IMR-90 (cell line): Measurements from ENCODE around the gene ISG20. TPM values are rescaled to one million over a fixed set of nuclear protein-coding genes. Genes with fewer than 3 reads are reported as not detected.

Experiments used
- ATAC-seq: fragments of 200-7000 bp; cut with Tn5 transposase; 2 replicates; pipeline ENCODE4 v1.9.1; 2020; ENCODE audit warnings: low read depth, mild to moderate bottlenecking, moderate library complexity
- BruUV-seq: library from RNA; stranded (reverse); fragments of 400-500 nt; replicated peaks from 2 replicates; lab custom pipeline; 2021; lab: Mats Ljungman, UMichigan
- CTCF ChIA-PET: fragments of 300-600 bp; formaldehyde crosslinking; extraction: SDS; loops from one replicate; lab custom pipeline; 2021; ENCODE audit warnings: antibody characterized with exemption; lab: Yijun Ruan, JAX
- POLR2A ChIA-PET: fragments of 300-600 bp; sonication (Branson Sonifier 250); formaldehyde crosslinking; loops from one replicate; lab custom pipeline; 2022; ENCODE audit warnings: antibody characterized with exemption; ENCODE audit not compliant: unreplicated experiment; lab: Charles Lee
- DNase-seq: peaks from one replicate; pipeline ENCODE4 v3.0.0; 2013
- H2AFZ ChIP-seq: replicated peaks from 2 replicates; pipeline ENCODE3; 2013; ENCODE audit warnings: low read length, mild to moderate bottlenecking; ENCODE audit not compliant: poor library complexity
- H2AK5ac ChIP-seq: 2 replicates; pipeline ENCODE4 v1.6.1; 2013; ENCODE audit warnings: low read depth, low read length, inconsistent platforms
- H2AK9ac ChIP-seq: replicated peaks from 2 replicates; pipeline ENCODE3; 2013; ENCODE audit warnings: mild to moderate bottlenecking, low read depth, low read length, moderate library complexity; ENCODE audit not compliant: poor library complexity
- H2BK120ac ChIP-seq: 2 replicates; pipeline ENCODE4 v1.6.1; 2013; ENCODE audit warnings: low read depth, low read length, inconsistent platforms
- H2BK15ac ChIP-seq: 3 replicates; pipeline ENCODE4 v1.6.1; 2013; ENCODE audit warnings: low read depth, low read length, inconsistent platforms
- H2BK20ac ChIP-seq: 2 replicates; pipeline ENCODE4 v1.6.1; 2013; ENCODE audit warnings: low read depth, mild to moderate bottlenecking, inconsistent platforms, low read length, moderate library complexity
- H2BK5ac ChIP-seq: 2 replicates; pipeline ENCODE4 v1.6.1; 2013; ENCODE audit warnings: mild to moderate bottlenecking, low read depth, low read length, inconsistent platforms; ENCODE audit not compliant: poor library complexity, severe bottlenecking
- H3K14ac ChIP-seq: replicated peaks from 2 replicates; pipeline ENCODE4 v1.6.1; 2013; ENCODE audit warnings: low read depth, low read length, inconsistent platforms
- H3K18ac ChIP-seq: 2 replicates; pipeline ENCODE4 v1.6.1; 2013; ENCODE audit warnings: low read depth, low read length, control low read depth
- H3K23ac ChIP-seq: 2 replicates; pipeline ENCODE4 v1.6.1; 2013; ENCODE audit warnings: low read depth, low read length, inconsistent platforms
- H3K27ac ChIP-seq: 2 replicates; pipeline ENCODE4 v1.5.1; 2013; ENCODE audit warnings: mild to moderate bottlenecking, control low read depth, low read length; ENCODE audit not compliant: insufficient read depth
- H3K27me3 ChIP-seq: 2 replicates; pipeline ENCODE4 v1.6.1; 2013; ENCODE audit warnings: low read length; ENCODE audit not compliant: control insufficient read depth, insufficient read depth
- H3K36me3 ChIP-seq: 2 replicates; pipeline ENCODE4 v1.6.1; 2013; ENCODE audit warnings: low read length, mixed read lengths; ENCODE audit not compliant: control insufficient read depth, insufficient read depth
- H3K4ac ChIP-seq: 2 replicates; pipeline ENCODE4 v1.6.1; 2013; ENCODE audit warnings: low read depth, low read length, inconsistent platforms
- H3K4me1 ChIP-seq: 2 replicates; pipeline ENCODE4 v1.6.1; 2013; ENCODE audit warnings: low read length, mixed read lengths; ENCODE audit not compliant: control insufficient read depth, insufficient read depth
- H3K4me2 ChIP-seq: 2 replicates; pipeline ENCODE4 v1.6.1; 2013; ENCODE audit warnings: low read depth, mild to moderate bottlenecking, control low read depth, low read length, moderate library complexity
- H3K4me3 ChIP-seq: 2 replicates; pipeline ENCODE4 v1.5.1; 2013; ENCODE audit warnings: low read depth, mild to moderate bottlenecking, control low read depth, low read length, moderate library complexity; ENCODE audit not compliant: insufficient read depth
- H3K56ac ChIP-seq: 2 replicates; pipeline ENCODE4 v1.6.1; 2013; ENCODE audit warnings: low read length, inconsistent platforms; ENCODE audit not compliant: insufficient read depth; ENCODE audit errors: extremely low read depth
- H3K79me1 ChIP-seq, 2 experiments: 2 replicates each; pipeline ENCODE4 v1.6.1; 2013; ENCODE audit warnings: low read length in 2 of 2, inconsistent platforms in 1 of 2, low read depth in 1 of 2
- H3K9ac ChIP-seq: 2 replicates; pipeline ENCODE4 v1.6.1; 2013; ENCODE audit warnings: low read depth, low read length, control low read depth
- H3K9me1 ChIP-seq: 2 replicates; pipeline ENCODE4 v1.6.1; 2013; ENCODE audit warnings: low read length, inconsistent platforms; ENCODE audit not compliant: insufficient read depth
- H3K9me3 ChIP-seq: 2 replicates; pipeline ENCODE4 v1.6.1; 2013; ENCODE audit warnings: low read length; ENCODE audit not compliant: control insufficient read depth, insufficient read depth
- H4K20me1 ChIP-seq: 2 replicates; pipeline ENCODE4 v1.6.1; 2013; ENCODE audit warnings: low read length, inconsistent platforms; ENCODE audit not compliant: insufficient read depth
- H4K5ac ChIP-seq: 2 replicates; pipeline ENCODE4 v1.6.1; 2013; ENCODE audit warnings: mild to moderate bottlenecking, low read depth, low read length, control low read depth
- H4K8ac ChIP-seq, 2 experiments: 2 replicates each; pipeline ENCODE4 v1.6.1; 2013; ENCODE audit warnings: low read depth in 2 of 2, low read length in 2 of 2, control low read depth in 1 of 2, inconsistent platforms in 1 of 2
- H4K91ac ChIP-seq: 2 replicates; pipeline ENCODE4 v1.6.1; 2013; ENCODE audit warnings: low read depth, low read length, inconsistent platforms; ENCODE audit not compliant: insufficient read depth
- FOS ChIP-seq: fragments of 150-350 bp; IDR thresholded peaks from 2 replicates; pipeline ENCODE4 v1.6.1; 2016; ENCODE audit warnings: low read depth, low read length
- NFE2L2 ChIP-seq: fragments of 150-350 bp; IDR thresholded peaks from 2 replicates; pipeline ENCODE4 v1.6.1; 2016; ENCODE audit warnings: low read depth, mild to moderate bottlenecking, low read length
- RCOR1 ChIP-seq: IDR thresholded peaks from 2 replicates; pipeline ENCODE4 v1.6.1; 2012; ENCODE audit warnings: mild to moderate bottlenecking, low read length, improper control_type of control experiment; ENCODE audit not compliant: insufficient replicate concordance
- RFX5 ChIP-seq: IDR thresholded peaks from 2 replicates; pipeline ENCODE4 v1.8.0; 2012; ENCODE audit warnings: low read depth, mild to moderate bottlenecking, low read length, moderate library complexity
- SMC3 ChIP-seq: fragments of 150-350 bp; IDR thresholded peaks from 2 replicates; pipeline ENCODE4 v1.6.1; 2016; ENCODE audit warnings: low read depth, mild to moderate bottlenecking, antibody characterized with exemption, low read length, moderate library complexity
- WGBS, 2 experiments: methylation state at CpG; one replicate each; pipeline versions ENCODE4 v1.1.5 to v1.1.7; 2013; ENCODE audit warnings: missing lambda C conversion rate in 2 of 2; ENCODE audit not compliant: insufficient read length in 1 of 2; ENCODE audit errors: extremely low coverage in 2 of 2; 5-methylcytosine and 5-hydroxymethylcytosine counted together
- dilution Hi-C: fragments of 300-500 bp; cut with HindIII; formaldehyde crosslinking; loops from one replicate; pipeline ENCODE4 v1.14.3; 2018; ENCODE audit warnings: low sequenced_read_pairs; ENCODE audit not compliant: unreplicated experiment
- in situ Hi-C: fragments of 300-500 bp; cut with MboI; formaldehyde crosslinking; loops from 3 replicates; pipeline ENCODE4 v1.14.3; 2019; ENCODE audit warnings: low sequenced_read_pairs, inconsistent platforms, mixed read lengths
- intact Hi-C: fragments of 100-400 bp; cut with micrococcal nuclease; formaldehyde crosslinking; loops from 2 replicates; pipeline ENCODE4 v1.10.0; 2022
- polyA plus RNA-seq, 3 experiments: library from polyadenylated mRNA; depleted of rRNA; stranded (reverse); fragments of >200 nt; gene quantifications; 2 replicates each; pipeline ENCODE4 v1.2.3, GENCODE V29; 2012; ENCODE audit warnings: low replicate concordance in 1 of 3
- total RNA-seq: library from RNA; depleted of rRNA; stranded (reverse); fragments of >200 nt; gene quantifications from 2 replicates; pipeline ENCODE4 v1.2.3, GENCODE V29; 2012
- TF ChIP-seq, protein P1 (sequence below): fragments of 150-350 bp; IDR thresholded peaks from 2 replicates; pipeline ENCODE4 v1.6.1; 2016; ENCODE audit warnings: low read depth, mild to moderate bottlenecking, low read length, moderate library complexity, borderline replicate concordance

ISG20 gene
- total and polyA plus RNA-seq, 2 of the 4 experiments (the other 2 are of a cell fraction), result 0.72 to 1.2 TPM

DNA sequence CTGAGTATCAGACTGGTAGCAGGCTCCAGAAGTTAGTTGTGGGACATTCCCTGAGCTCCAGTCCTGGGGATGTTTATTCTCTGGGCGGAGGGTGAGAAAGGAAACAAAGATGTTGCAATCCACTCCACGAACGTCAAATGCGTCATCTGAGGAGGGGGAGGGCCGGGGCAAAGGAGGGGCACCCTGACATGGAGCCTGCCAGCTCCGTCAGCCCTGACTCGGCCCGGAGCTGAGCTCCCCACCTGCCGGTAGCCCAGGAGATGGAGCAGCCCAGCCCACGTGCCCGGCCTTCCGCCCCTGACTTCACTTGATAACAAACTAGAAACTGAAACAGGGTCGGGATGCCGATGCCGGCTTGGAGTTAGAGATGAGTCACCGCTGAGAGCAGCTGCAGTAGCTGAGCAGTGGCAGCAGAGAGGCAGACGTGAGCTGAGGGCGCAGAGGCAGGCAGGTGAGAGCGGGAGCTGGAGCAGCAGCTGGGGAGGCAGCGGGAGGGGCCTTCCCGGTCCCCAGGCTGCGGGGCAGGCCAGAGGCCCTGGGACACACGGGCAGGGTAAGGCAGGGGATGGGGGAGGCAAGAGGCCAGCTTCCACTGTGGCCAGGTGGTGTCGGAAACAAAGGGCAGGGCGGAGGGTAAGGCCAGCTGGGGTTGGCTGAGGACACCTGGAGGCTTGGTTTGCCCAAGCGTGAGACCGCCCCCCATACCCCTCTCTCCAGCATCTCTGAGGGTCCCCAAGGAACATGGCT is at the start of gene ISG20 (continued):
- TF ChIP-seq SMC3 (no peak), RFX5 (no peak)
- TF ChIP-seq, protein P1, sequence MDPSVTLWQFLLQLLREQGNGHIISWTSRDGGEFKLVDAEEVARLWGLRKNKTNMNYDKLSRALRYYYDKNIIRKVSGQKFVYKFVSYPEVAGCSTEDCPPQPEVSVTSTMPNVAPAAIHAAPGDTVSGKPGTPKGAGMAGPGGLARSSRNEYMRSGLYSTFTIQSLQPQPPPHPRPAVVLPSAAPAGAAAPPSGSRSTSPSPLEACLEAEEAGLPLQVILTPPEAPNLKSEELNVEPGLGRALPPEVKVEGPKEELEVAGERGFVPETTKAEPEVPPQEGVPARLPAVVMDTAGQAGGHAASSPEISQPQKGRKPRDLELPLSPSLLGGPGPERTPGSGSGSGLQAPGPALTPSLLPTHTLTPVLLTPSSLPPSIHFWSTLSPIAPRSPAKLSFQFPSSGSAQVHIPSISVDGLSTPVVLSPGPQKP, result no peak

DNA sequence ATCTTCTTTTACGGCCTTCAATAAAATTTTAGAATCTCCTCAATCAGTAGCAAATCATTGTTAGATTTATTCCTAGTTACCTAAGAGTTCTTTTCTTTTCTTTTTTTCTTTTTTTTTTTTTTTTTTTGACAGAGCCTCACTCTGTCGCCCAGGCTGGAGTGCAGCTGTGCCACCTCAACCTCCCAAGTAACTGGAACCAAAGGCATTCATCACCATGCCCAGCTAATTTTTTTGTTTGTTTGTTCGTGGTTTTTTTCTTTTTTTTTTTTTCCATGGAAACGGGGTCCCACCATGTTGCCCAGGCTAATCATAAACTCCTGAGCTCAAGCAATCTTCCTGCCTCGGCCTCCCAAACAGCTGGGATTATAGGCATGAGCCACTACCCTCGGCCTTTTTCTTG is 48.1 kb upstream of the ISG20 start:
- H2BK5ac ChIP-seq, result no peak overlapping the region
- no peak overlapping the region for H2AFZ ChIP-seq
- ChIA-PET CTCF (no interaction called here), POLR2A (no interaction called here)
- no peak overlapping the region for H3K9ac ChIP-seq
- no peak overlapping the region for H3K23ac ChIP-seq
- H3K4me2 ChIP-seq, result no peak overlapping the region
- no peak overlapping the region for H3K56ac ChIP-seq
- no peaks in the 10 kb centered on the region for H4K20me1 ChIP-seq
- no peak overlapping the region for H3K14ac ChIP-seq
- no peaks in the 10 kb centered on the region for H3K27me3 ChIP-seq
- H2AK9ac ChIP-seq, result no peak overlapping the region
- no peak overlapping the region for H2BK120ac ChIP-seq
- no TSS peak for BruUV-seq
- H2BK15ac ChIP-seq, result no peak overlapping the region
- no peak overlapping the region for H3K4me3 ChIP-seq
- H2AK5ac ChIP-seq, result no peak overlapping the region
- no peak for DNase-seq
- no peaks in the 10 kb centered on the region for H3K4me1 ChIP-seq
- dilution Hi-C loops (no loop called here), in situ Hi-C loops (no loop called here), intact Hi-C loops (no loop called here)
- H3K27ac ChIP-seq, result no peak overlapping the region
- no peak overlapping the region for H3K18ac ChIP-seq
- no CpG with 5 or more reads among the region's 6 CpGs for WGBS, 2 experiments
- H3K4ac ChIP-seq, result no peak overlapping the region
- no peaks in the 10 kb centered on the region for H3K79me1 ChIP-seq
- no peak for ATAC-seq
- H4K8ac ChIP-seq, result no peak overlapping the region
- H2BK20ac ChIP-seq, result no peak overlapping the region
- no peak overlapping the region for H4K91ac ChIP-seq
- H3K36me3 ChIP-seq, result no peaks in the 10 kb centered on the region
- H3K9me3 ChIP-seq, result no peaks in the 10 kb centered on the region
- H3K9me1 ChIP-seq, result no peaks in the 10 kb centered on the region
- TF ChIP-seq FOS, result no peak
- TF ChIP-seq NFE2L2, result no peak
- no peak for TF ChIP-seq RCOR1
- no peak overlapping the region for H4K5ac ChIP-seq
